ENCODE measurements around the gene HOXA4. TPM values are rescaled to one million over a fixed set of nuclear protein-coding genes. Genes with fewer than 3 reads are reported as not detected.

HOXA4 gene
- total RNA-seq, 1 experiment from 2014 or later: 2.3 TPM

DNA sequence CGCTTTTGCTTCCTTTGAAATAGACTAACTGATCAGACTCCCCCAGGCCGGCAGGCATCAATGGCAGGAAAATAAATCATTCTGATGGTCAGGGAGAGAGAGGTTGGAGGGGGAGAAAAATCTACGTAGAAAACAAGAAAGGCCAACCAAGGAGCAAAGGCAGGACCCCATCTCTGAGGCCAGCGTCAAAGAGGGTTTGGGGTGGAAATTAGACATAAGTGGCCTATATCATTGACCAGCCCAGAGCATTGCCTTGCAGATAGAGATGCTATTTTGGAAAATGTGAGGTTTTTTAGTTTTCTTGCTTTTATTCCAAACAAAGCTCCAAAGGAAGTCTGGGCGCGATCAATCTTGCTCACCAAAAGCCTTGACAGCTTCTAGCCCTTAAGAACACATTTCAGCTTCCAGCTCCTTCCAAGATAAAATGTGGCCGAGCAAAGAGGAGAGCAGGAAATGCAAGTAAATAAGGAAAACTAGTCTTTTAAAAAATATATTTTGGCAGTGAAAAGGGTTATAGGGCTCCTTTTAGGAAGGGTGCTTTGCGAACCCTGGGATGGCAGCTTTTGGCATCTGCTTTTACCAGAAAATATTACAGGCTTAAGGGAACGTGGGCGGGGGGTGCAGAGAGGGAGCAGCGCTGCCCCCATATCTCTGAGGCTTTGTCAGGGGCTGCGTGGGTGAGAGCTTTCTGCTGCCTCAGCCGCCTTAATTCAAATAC, 26.1 kb downstream of the HOXA4 start:
- Histone ChIP-seq H3K36me3 (ENCODE audit: low read depth, low read length) (peaks cover 10% of the 10 kb centered on the region; the same call in 1 of the 2 replicates), H3K4me2 (ENCODE audit: low read length) (no peak overlapping the region), H3K27me3 (ENCODE audit: low read length) (no peaks in the 10 kb centered on the region), H3F3A (ENCODE audit: low read length, unreplicated experiment) (no peaks in the 10 kb centered on the region), H3K27ac (ENCODE audit: low read length) (no peak overlapping the region), H3K9me3 (ENCODE audit: low read length) (no peaks in the 10 kb centered on the region), H3K9ac (ENCODE audit: low read length) (no peak overlapping the region), H4K20me1 (ENCODE audit: low read length) (no peaks in the 10 kb centered on the region), H3K4me3 (ENCODE audit: low read length) (no peak overlapping the region), H3K4me1 (ENCODE audit: insufficient read depth, low read length) (peaks cover 10% of the 10 kb centered on the region), H3K79me2 (ENCODE audit: low read length) (peaks cover 11% of the 10 kb centered on the region), H3K9me2 (replicated peaks; ENCODE audit: low read length) (no peaks in the 10 kb centered on the region), H2AFZ (ENCODE audit: low read length) (no peak overlapping the region)
- no TSS peak for BruUV-seq (replicated peaks)
- no peak for ATAC-seq
- CTCF ChIA-PET: no interaction called here
- POLR2A ChIA-PET (ENCODE audit: unreplicated experiment): interaction anchor here (0.6 kb wide), 1 partner anchor 82 kb away, joined by 3 read pairs; no protein-coding TSS in a partner anchor
- no peak for TF ChIP-seq EZH2phosphoT487 (IDR thresholded peaks at IDR 0.05; ENCODE audit: borderline replicate concordance, low read length)
- TF ChIP-seq EZH2 (IDR thresholded peaks at IDR 0.05; ENCODE audit: low read length, unreplicated experiment): no peak
- TF ChIP-seq, protein P1, sequence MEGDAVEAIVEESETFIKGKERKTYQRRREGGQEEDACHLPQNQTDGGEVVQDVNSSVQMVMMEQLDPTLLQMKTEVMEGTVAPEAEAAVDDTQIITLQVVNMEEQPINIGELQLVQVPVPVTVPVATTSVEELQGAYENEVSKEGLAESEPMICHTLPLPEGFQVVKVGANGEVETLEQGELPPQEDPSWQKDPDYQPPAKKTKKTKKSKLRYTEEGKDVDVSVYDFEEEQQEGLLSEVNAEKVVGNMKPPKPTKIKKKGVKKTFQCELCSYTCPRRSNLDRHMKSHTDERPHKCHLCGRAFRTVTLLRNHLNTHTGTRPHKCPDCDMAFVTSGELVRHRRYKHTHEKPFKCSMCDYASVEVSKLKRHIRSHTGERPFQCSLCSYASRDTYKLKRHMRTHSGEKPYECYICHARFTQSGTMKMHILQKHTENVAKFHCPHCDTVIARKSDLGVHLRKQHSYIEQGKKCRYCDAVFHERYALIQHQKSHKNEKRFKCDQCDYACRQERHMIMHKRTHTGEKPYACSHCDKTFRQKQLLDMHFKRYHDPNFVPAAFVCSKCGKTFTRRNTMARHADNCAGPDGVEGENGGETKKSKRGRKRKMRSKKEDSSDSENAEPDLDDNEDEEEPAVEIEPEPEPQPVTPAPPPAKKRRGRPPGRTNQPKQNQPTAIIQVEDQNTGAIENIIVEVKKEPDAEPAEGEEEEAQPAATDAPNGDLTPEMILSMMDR (conservative IDR thresholded peaks at IDR 0.05; ENCODE audit: low read depth, low read length): no peak
- DNase-seq: no peak
- intact Hi-C loops (cut with micrococcal nuclease): no loop called here

GRCh38 chr7:27103489-27104226, 26.9 kb downstream of the HOXA4 start:
- Histone ChIP-seq H3K36me3 (ENCODE audit: low read depth, low read length) (peaks cover 14% of the 10 kb centered on the region; the same call in 1 of the 2 replicates), H3K79me2 (ENCODE audit: low read length) (peaks cover 15% of the 10 kb centered on the region), H3K4me2 (ENCODE audit: low read length) (no peak overlapping the region), H3K27me3 (ENCODE audit: low read length) (no peaks in the 10 kb centered on the region), H3F3A (ENCODE audit: low read length, unreplicated experiment) (no peaks in the 10 kb centered on the region), H3K9me3 (ENCODE audit: low read length) (no peaks in the 10 kb centered on the region), H4K20me1 (ENCODE audit: low read length) (no peaks in the 10 kb centered on the region), H3K9ac (ENCODE audit: low read length) (no peak overlapping the region), H3K4me1 (ENCODE audit: insufficient read depth, low read length) (peaks cover 11% of the 10 kb centered on the region), H3K9me2 (replicated peaks; ENCODE audit: low read length) (no peaks in the 10 kb centered on the region), H2AFZ (ENCODE audit: low read length) (no peak overlapping the region), H3K4me3 (ENCODE audit: low read length) (no peak overlapping the region), H3K27ac (ENCODE audit: low read length) (no peak overlapping the region)
- no peak for ATAC-seq
- intact Hi-C loops (cut with micrococcal nuclease): no loop called here
- DNase-seq: no peak
- TF ChIP-seq EZH2 (IDR thresholded peaks at IDR 0.05; ENCODE audit: low read length, unreplicated experiment) (no peak), EZH2phosphoT487 (IDR thresholded peaks at IDR 0.05; ENCODE audit: borderline replicate concordance, low read length) (no peak)
- CTCF ChIA-PET: no interaction called here
- POLR2A ChIA-PET (ENCODE audit: unreplicated experiment): no interaction called here
- BruUV-seq (replicated peaks): no TSS peak

- Histone ChIP-seq H3K9me3 (ENCODE audit: low read length) (no peaks in the 10 kb centered on the region), H3K79me2 (ENCODE audit: low read length) (peaks cover 23% of the 10 kb centered on the region), H3K36me3 (ENCODE audit: low read depth, low read length) (peaks cover 14% of the 10 kb centered on the region; the same call in 1 of the 2 replicates), H3F3A (ENCODE audit: low read length, unreplicated experiment) (no peaks in the 10 kb centered on the region), H3K27ac (ENCODE audit: low read length) (no peak within 1 kb of the TSS), H3K27me3 (ENCODE audit: low read length) (no peaks in the 10 kb centered on the region), H2AFZ (ENCODE audit: low read length) (no peak within 1 kb of the TSS), H3K9ac (ENCODE audit: low read length) (no peak within 1 kb of the TSS), H3K9me2 (replicated peaks; ENCODE audit: low read length) (no peaks in the 10 kb centered on the region), H3K4me1 (ENCODE audit: insufficient read depth, low read length) (peaks cover 11% of the 10 kb centered on the region), H4K20me1 (ENCODE audit: low read length) (no peaks in the 10 kb centered on the region), H3K4me2 (ENCODE audit: low read length) (no peak within 1 kb of the TSS), H3K4me3 (ENCODE audit: low read length) (no peak within 1 kb of the TSS)
- ChIA-PET POLR2A (ENCODE audit: unreplicated experiment) (no interaction called here), CTCF (no interaction called here)
- BruUV-seq (replicated peaks): no TSS peak
- TF ChIP-seq, protein P1 (conservative IDR thresholded peaks at IDR 0.05; ENCODE audit: low read depth, low read length): no peak
- no peak for TF ChIP-seq EZH2 (IDR thresholded peaks at IDR 0.05; ENCODE audit: low read length, unreplicated experiment)
- TF ChIP-seq EZH2phosphoT487 (IDR thresholded peaks at IDR 0.05; ENCODE audit: borderline replicate concordance, low read length): no peak
- DNase-seq (no peak), ATAC-seq (no peak)
- intact Hi-C loops (cut with micrococcal nuclease): no loop called here
These were observed 27.7 kb downstream of the HOXA4 start, which contains the start of gene HOXA2 for GRCh38 chr7:27102581-27103442. Gene HOXA2, minus strand, starts transcription at chr7:27102683. Its CDS starts 183 bp downstream, at chr7:27102500.
